ENCODE measurements around the gene RAD9A. TPM values are rescaled to one million over a fixed set of nuclear protein-coding genes. Genes with fewer than 3 reads are reported as not detected.

Gene RAD9A
- total RNA-seq, 2 donors from 2014 or later, result 6.2 to 9.0 TPM

DNA sequence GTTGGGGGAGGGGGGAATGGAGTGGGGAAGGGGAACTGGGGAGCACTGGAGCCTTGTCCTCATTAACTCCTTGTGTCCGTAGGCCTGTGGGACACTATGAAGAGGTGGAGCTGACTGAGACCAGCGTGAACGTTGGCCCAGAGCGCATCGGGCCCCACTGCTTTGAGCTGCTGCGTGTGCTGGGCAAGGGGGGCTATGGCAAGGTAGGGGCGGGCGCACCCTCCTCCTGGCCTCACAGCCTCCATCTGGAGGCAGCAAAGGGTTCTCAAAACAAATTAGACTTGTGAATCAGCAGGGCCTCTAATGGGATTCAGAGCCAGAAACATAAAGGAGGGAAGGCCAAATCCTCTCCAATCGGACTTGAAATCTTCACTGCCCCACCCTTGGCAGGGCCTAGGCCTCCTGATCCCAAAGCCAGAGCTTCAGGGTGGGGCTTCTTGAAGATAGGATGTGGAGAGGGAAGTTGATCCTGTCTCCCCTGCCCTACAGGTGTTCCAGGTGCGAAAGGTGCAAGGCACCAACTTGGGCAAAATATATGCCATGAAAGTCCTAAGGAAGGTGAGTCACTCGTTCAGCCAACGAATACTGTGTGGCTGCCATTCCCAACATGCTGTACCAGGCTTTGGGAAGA, 37.4 kb downstream of the RAD9A start:
- ATAC-seq, result no peak
- intact Hi-C loops (cut with DNase I), result loop anchor here in 1 of 2 donors (5.0 kb wide), 1 partner anchor 33 kb away; no protein-coding TSS in a partner anchor
- DNase-seq, result no peak

DNA sequence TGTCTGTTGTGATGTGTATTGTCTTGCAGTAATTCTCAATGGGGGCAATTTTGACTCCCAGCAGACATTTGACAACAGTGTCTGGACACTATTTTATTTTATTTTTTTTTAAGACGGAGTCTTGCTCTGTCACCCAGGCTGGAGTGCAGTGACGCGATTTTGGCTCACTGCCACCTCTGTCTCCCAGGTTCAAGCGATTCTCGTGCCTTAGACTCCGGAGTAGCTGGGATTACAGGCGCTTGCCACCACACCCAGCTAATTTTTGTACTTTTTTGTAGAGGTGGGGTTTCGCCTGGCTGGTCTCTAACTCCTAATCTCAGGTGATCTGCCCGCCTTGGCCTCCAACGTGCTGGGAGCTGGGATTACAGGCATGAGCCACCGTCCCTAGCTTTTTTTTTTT, 37.9 kb downstream of the RAD9A start:
- DNase-seq, result no peak
- intact Hi-C loops (cut with DNase I), result loop anchor here in 1 of 2 donors (5.0 kb wide), 1 partner anchor 33 kb away; no protein-coding TSS in a partner anchor
- ATAC-seq, result no peak

- no peak for ATAC-seq
- intact Hi-C loops (cut with DNase I), result no loop called here
- no peak for DNase-seq
Measured at GRCh38 chr11:67431346-67432249, 39.8 kb downstream of the RAD9A start.

GRCh38 chr11:67432655-67433349, 41.0 kb downstream of the RAD9A start:
- ATAC-seq, result no peak
- no peak for DNase-seq
- intact Hi-C loops (cut with DNase I), result no loop called here

GRCh38 chr11:67433536-67434394, 42.0 kb downstream of the RAD9A start:
- intact Hi-C loops (cut with DNase I), result no loop called here
- no peak for DNase-seq
- ATAC-seq, result no peak

GRCh38 chr11:67434395-67434881, 42.7 kb downstream of the RAD9A start:
- DNase-seq (no peak), ATAC-seq (no peak)
- intact Hi-C loops (cut with DNase I), result no loop called here

GRCh38 chr11:67435031-67435726, 43.4 kb downstream of the RAD9A start:
- DNase-seq (no peak), ATAC-seq (no peak)
- intact Hi-C loops (cut with DNase I), result no loop called here

- intact Hi-C loops (cut with DNase I), result no loop called here
- DNase-seq (peak; percentile 18), ATAC-seq (no peak)
Measured at GRCh38 chr11:67435727-67436458, 44.1 kb downstream of the RAD9A start.

DNA sequence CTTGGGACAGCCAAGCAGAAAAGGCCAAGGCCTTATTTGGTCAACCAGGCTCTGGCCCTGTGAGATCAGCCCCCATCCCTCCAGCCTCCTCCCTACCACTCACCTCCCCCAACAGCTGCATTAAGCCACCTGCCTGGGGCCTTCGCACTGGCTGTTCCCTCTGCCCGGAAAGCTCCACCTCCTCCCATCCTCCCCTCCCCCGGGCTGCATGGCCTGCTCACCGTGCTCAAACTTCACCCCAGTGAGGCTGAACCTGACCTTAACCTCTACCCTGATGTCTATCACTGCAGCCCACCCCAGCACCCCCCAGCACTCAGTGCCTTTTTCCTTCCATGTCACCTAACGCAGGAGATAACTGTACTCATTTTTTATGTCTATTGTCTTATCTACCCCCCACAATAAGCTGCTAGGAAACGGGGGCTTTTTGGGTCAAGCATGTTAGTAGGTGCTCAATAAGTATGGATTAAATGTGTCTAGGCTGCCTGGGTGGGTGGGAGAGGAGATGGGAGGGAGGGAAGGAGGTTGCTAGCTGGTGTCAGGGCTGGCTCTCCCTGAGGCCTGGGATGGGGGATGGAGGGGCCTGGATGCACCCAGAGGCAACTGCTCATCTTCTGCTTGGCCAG, 44.8 kb downstream of the RAD9A start:
- ATAC-seq (peak; percentile 1 to 18), DNase-seq (peak; percentile 20)
- intact Hi-C loops (cut with DNase I), result no loop called here

- peak; percentile 41 for DNase-seq
- peak; percentile 10 to 36 for ATAC-seq
- intact Hi-C loops (cut with DNase I), result no loop called here
Measured at GRCh38 chr11:67437082-67437808, 45.5 kb downstream of the RAD9A start, which contains the start of gene PTPRCAP. PTPRCAP (minus strand) TSS chr11:67437682; CDS start chr11:67437619, 63 bp downstream.

DNA sequence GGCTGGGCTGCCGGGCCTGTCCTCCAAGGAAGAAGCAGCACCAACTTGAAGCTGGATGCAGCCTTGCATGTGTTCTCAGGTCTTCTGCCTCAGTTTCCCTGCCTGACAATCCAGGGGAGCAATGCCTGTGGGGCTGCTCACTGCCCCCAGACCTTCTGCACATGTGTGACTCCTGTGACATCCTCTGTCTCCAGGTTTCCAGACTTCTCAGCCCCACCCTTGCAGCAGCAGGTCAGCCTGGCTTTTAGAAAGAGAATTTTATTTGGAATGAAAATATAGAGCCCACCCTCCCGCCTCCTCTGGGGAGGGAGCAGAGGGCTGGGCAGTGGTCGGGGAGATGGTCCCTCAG, 46.0 kb downstream of the RAD9A start:
- ATAC-seq (no peak), DNase-seq (no peak)
- intact Hi-C loops (cut with DNase I), result no loop called here

DNA sequence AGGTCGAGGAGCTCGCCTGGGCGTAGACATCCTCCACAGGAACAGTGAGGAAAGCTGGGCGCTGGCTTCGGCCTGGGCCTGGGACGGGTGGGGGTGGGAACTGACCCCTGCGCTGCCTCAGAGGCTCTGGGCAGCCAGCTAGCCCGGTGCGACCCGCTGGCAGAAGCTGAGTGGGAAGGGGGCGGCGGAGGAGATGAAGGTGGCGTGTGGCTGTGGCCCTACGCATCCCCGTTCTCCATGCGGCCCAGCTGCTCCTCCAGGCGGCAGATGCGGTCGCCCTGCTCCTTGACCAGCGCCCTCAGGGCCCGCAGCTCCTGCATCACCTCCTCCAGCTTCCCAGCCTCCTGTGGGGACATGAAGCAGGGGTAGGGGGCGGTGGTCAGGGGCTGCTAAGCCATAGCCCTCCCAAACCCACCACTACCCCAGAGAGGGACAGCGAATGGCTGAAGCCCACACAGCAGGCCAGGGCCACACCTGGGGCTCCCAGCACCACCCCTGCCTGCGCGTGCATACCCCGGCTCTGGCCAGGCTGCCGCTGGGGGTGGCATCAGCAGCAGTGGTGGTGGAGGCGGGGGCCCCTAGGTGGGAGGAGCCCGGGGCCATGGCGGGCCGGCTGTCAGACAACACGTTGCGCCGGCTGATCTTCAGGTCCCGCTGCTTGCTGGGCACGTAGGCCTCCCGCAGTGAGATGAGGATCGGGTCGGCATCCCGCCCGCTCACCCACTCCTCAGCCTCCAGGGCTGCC, 46.5 kb downstream of the RAD9A start:
- intact Hi-C loops (cut with DNase I), result no loop called here
- DNase-seq (peak; percentile 34), ATAC-seq (no peak)

DNA sequence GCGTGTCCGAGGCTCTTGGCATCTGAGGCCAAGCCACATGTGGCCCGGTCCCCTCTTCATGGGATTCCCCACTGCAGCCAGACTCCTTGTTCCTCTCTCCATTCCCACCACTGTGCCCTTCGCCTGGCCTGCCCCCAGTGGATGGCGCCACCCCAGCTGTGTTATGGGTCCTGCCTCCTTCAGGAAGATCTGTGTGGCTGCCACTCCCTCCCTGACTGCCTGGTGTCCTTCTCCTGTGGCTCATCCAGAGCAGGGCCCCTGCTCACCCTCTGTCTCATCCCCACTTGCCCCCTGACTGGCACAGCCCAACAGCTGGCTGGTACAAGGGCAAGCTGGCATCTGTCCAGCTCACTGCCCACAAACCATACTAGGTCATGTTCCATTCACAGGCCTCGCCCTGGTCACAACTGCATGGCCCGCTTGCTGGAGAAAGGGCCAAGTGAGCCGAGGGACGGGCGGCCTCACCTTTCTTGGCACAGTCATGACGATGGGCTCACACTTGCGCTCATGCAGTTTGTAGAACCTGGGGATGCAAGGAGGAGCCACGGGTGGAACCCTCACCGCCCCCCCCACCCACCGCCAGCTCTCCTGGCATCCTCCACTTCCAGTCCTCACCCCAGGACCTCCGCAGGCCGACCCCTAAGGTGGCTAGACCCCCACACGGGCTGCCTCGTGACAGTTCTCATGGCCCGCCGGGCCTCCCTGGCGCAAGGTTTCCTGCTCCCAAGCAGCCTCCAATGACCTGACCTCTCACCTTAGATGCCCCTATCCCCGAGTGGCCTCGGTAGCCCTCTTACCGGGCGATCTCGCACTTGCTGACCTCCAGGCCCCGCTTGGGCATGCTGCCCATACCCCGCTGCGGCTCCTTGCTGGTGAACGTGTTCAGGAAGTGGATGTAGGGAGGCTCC, 47.8 kb downstream of the RAD9A start:
- DNase-seq (peak; percentile 40), ATAC-seq (peak in 1 of 2 donors; percentile 1)
- intact Hi-C loops (cut with DNase I), result no loop called here

DNA sequence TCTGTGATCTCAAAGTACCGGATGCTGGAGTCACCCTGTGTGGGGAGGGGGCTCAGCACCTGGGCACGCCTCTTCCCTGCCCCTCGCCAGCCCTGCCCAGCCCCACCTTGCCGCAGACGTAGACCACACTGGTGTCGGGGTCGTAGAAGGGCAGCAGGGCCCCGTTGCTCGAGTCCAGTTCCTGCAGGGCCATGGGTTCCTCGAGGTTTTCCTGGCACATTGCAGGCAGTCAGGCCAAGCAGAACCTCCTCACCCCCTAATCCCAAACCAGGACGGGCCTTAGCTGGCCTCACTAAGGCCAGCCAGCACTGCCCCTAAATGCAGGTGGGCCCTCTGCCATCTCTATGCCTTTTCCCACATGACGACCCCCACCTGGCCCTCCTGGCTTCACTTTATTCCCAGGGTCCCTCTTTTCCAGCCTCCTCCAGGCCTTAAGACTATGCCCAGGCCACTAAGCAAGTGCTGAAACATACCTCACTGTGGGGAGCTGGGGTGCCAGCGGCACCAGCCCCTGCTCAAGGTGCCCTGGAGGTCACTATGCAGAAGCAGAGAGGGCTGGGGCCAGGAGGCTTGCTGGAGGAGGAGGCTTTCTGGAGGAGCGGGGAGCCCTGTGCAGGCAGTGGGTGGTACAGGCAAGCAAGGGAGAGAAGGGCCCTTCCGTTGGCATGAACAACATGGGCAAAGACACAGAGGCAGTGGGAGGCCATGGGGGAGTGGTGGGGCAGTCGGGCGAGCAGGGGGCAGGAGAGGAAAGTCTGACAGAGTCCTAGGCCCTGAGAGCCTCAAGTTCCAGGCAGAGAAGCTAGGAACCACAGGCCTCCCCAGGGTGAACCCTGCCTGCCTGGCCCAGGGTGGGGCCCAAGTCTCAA, 48.7 kb downstream of the RAD9A start:
- intact Hi-C loops (cut with DNase I), result no loop called here
- ATAC-seq (no peak), DNase-seq (peak; percentile 17)
